Measurements from ENCODE around the gene SERPINB5.

The SERPINB5 gene

GRCh38 chr18:63477200-63477599 lies 442 bp downstream of the SERPINB5 start:
- no peak for DNase-seq (ENCODE audit: low read depth)
- H3K4me3 ChIP-seq (ENCODE audit: low read depth, low read length), result no peak overlapping the region
- no peak for TF ChIP-seq CTCF (IDR thresholded peaks at IDR 0.05; ENCODE audit: low read depth, low read length, missing control alignments)

- no peak for TF ChIP-seq CTCF (IDR thresholded peaks at IDR 0.05; ENCODE audit: low read depth, low read length, missing control alignments)
- no peak overlapping the region for H3K4me3 ChIP-seq (ENCODE audit: low read depth, low read length)
- no peak for DNase-seq (ENCODE audit: low read depth)
These were observed 1.2 kb downstream of the SERPINB5 start for GRCh38 chr18:63477968-63478367.

GRCh38 chr18:63479826-63480225 lies 3.1 kb downstream of the SERPINB5 start:
- no peak overlapping the region for H3K4me3 ChIP-seq (ENCODE audit: low read depth, low read length)
- no peak for TF ChIP-seq CTCF (IDR thresholded peaks at IDR 0.05; ENCODE audit: low read depth, low read length, missing control alignments)
- no peak for DNase-seq (ENCODE audit: low read depth)

- DNase-seq (ENCODE audit: low read depth), result no peak
- TF ChIP-seq CTCF (IDR thresholded peaks at IDR 0.05; ENCODE audit: low read depth, low read length, missing control alignments), result no peak
- no peak overlapping the region for H3K4me3 ChIP-seq (ENCODE audit: low read depth, low read length)
These were observed 3.7 kb downstream of the SERPINB5 start for GRCh38 chr18:63480476-63480875.

GRCh38 chr18:63480915-63481314 lies 4.2 kb downstream of the SERPINB5 start:
- DNase-seq (ENCODE audit: low read depth), result no peak
- TF ChIP-seq CTCF (IDR thresholded peaks at IDR 0.05; ENCODE audit: low read depth, low read length, missing control alignments), result no peak
- H3K4me3 ChIP-seq (ENCODE audit: low read depth, low read length), result no peak overlapping the region

- DNase-seq (ENCODE audit: low read depth), result no peak
- H3K4me3 ChIP-seq (ENCODE audit: low read depth, low read length), result no peak overlapping the region
- no peak for TF ChIP-seq CTCF (IDR thresholded peaks at IDR 0.05; ENCODE audit: low read depth, low read length, missing control alignments)
These were observed 10.9 kb downstream of the SERPINB5 start for GRCh38 chr18:63487676-63488075.

GRCh38 chr18:63488160-63488559 lies 11.4 kb downstream of the SERPINB5 start:
- no peak for TF ChIP-seq CTCF (IDR thresholded peaks at IDR 0.05; ENCODE audit: low read depth, low read length, missing control alignments)
- no peak for DNase-seq (ENCODE audit: low read depth)
- H3K4me3 ChIP-seq (ENCODE audit: low read depth, low read length), result no peak overlapping the region

Data from GM12864 (cell line).